ENCODE data around the gene XPNPEP2.
"Not testable (repeated sequence)": the region's sequence is repeated elsewhere in the genome, so short reads cannot be mapped to it uniquely, and the experiment has no call there.

Gene XPNPEP2

GRCh38 chrX:129719931-129720530 is 18.7 kb upstream of the XPNPEP2 start:
- DNase-seq (ENCODE audit: low read depth in 2 of 2): no peak

- DNase-seq (ENCODE audit: low read depth in 2 of 2): no peak
Measured at GRCh38 chrX:129720741-129721140, 18.0 kb upstream of the XPNPEP2 start.

GRCh38 chrX:129721414-129721813 is 17.4 kb upstream of the XPNPEP2 start:
- DNase-seq (ENCODE audit: low read depth in 2 of 2): no peak

- DNase-seq (ENCODE audit: low read depth in 2 of 2): no peak
Measured at GRCh38 chrX:129721870-129722269, 16.9 kb upstream of the XPNPEP2 start.

- no peak for DNase-seq (ENCODE audit: low read depth in 2 of 2)
Measured at GRCh38 chrX:129723511-129723910, 15.3 kb upstream of the XPNPEP2 start.

GRCh38 chrX:129724754-129725153 is 14.0 kb upstream of the XPNPEP2 start:
- no peak for DNase-seq (ENCODE audit: low read depth in 2 of 2)

GRCh38 chrX:129726307-129727111 is 12.3 kb upstream of the XPNPEP2 start:
- peak in 1 of 2 donors; percentile 6 for DNase-seq (ENCODE audit: low read depth in 2 of 2)

GRCh38 chrX:129728061-129728460 is 10.7 kb upstream of the XPNPEP2 start:
- DNase-seq (ENCODE audit: low read depth in 2 of 2): no peak

- DNase-seq (ENCODE audit: low read depth in 2 of 2): no peak
Measured at GRCh38 chrX:129731228-129731627, 7.6 kb upstream of the XPNPEP2 start.

- no peak for DNase-seq (ENCODE audit: low read depth in 2 of 2)
Measured at GRCh38 chrX:129732857-129733256, 5.9 kb upstream of the XPNPEP2 start.

GRCh38 chrX:129733335-129733734 is 5.4 kb upstream of the XPNPEP2 start:
- no peak for DNase-seq (ENCODE audit: low read depth in 2 of 2)

- DNase-seq (ENCODE audit: low read depth in 2 of 2): no peak
Measured at GRCh38 chrX:129736491-129736890, 2.3 kb upstream of the XPNPEP2 start.

- no peak for DNase-seq (ENCODE audit: low read depth in 2 of 2)
Measured at GRCh38 chrX:129737916-129738315, 863 bp upstream of the XPNPEP2 start.

GRCh38 chrX:129739578-129739977 is 799 bp downstream of the XPNPEP2 start:
- DNase-seq (ENCODE audit: low read depth in 2 of 2): no peak

GRCh38 chrX:129741880-129742758 is 3.3 kb downstream of the XPNPEP2 start:
- DNase-seq (ENCODE audit: low read depth in 2 of 2): no peak

- not testable (repeated sequence) for DNase-seq (ENCODE audit: low read depth in 2 of 2)
Measured at GRCh38 chrX:129742759-129743152, 4.0 kb downstream of the XPNPEP2 start.

- no peak for DNase-seq (ENCODE audit: low read depth in 2 of 2)
Measured at GRCh38 chrX:129743821-129744220, 5.0 kb downstream of the XPNPEP2 start.

- no peak for DNase-seq (ENCODE audit: low read depth in 2 of 2)
Measured at GRCh38 chrX:129744861-129745321, 6.1 kb downstream of the XPNPEP2 start.

- no peak for DNase-seq (ENCODE audit: low read depth in 2 of 2)
Measured at GRCh38 chrX:129746557-129747470, 8.0 kb downstream of the XPNPEP2 start.

- DNase-seq (ENCODE audit: low read depth in 2 of 2): no peak
Measured at GRCh38 chrX:129747533-129747932, 8.8 kb downstream of the XPNPEP2 start.

GRCh38 chrX:129748305-129748704 is 9.5 kb downstream of the XPNPEP2 start:
- no peak for DNase-seq (ENCODE audit: low read depth in 2 of 2)
